HEK293 (cell line): ENCODE measurements around the gene CPA5.

Experiments
- CTCF ChIA-PET: fragments of 350-600 bp; formaldehyde crosslinking; extraction: SDS; loops from one replicate; lab custom pipeline; 2021; ENCODE audit warnings: antibody characterized with exemption; lab: Yijun Ruan, JAX
- POLR2A ChIA-PET: fragments of 300-600 bp; formaldehyde crosslinking; extraction: SDS; loops from one replicate; lab custom pipeline; 2020; ENCODE audit warnings: antibody characterized with exemption, inconsistent platforms; lab: Yijun Ruan, JAX
- H3K27ac ChIP-seq: fragments of 200-500 bp; sonication (Bioruptor generic); 2 replicates; pipeline ENCODE4 v1.5.1; 2014; ENCODE audit warnings: low read depth, low read length, control low read depth, inconsistent platforms; ENCODE audit errors: extremely low read depth
- H3K36me3 ChIP-seq, 2 experiments: fragments of 200-500 bp in 1 of 2; sonication (Bioruptor generic) in 1 of 2; 1 replicate in 1 of 2; 2 replicates in 1 of 2; pipeline ENCODE4 v1.5.1; 2014 to 2017; ENCODE audit warnings: inconsistent platforms in 2 of 2, low read length in 2 of 2; ENCODE audit not compliant: control insufficient read depth in 2 of 2, insufficient read depth in 1 of 2
- H3K4me1 ChIP-seq: fragments of 200-500 bp; sonication (Bioruptor generic); 2 replicates; pipeline ENCODE4 v1.5.1; 2014; ENCODE audit warnings: mild to moderate bottlenecking, low read length, inconsistent platforms; ENCODE audit not compliant: control insufficient read depth, insufficient read depth
- H3K4me3 ChIP-seq: 2 replicates; pipeline ENCODE4 v1.5.1; 2011; ENCODE audit warnings: low read depth, mild to moderate bottlenecking, control low read depth, low read length, moderate library complexity
- H3K9me3 ChIP-seq: fragments of 200-500 bp; sonication (Bioruptor generic); 2 replicates; pipeline ENCODE4 v1.5.1; 2014; ENCODE audit warnings: low read depth, low read length, inconsistent platforms; ENCODE audit not compliant: control insufficient read depth, insufficient read depth
- ZBTB21 ChIP-seq: fragments of 450-650 bp; formaldehyde crosslinking; IDR thresholded peaks from 2 replicates; pipeline ENCODE4 v1.5.1; 2017; ENCODE audit warnings: missing biosample characterization, missing genetic modification characterization
- ZBTB8A ChIP-seq: fragments of 450-650 bp; formaldehyde crosslinking; IDR thresholded peaks from 2 replicates; pipeline ENCODE4 v1.5.1; 2016; ENCODE audit warnings: missing biosample characterization, missing genetic modification characterization
- ZNF133 ChIP-seq: fragments of 450-650 bp; formaldehyde crosslinking; IDR thresholded peaks from 2 replicates; pipeline ENCODE4 v1.5.1; 2016; ENCODE audit warnings: missing biosample characterization, missing genetic modification characterization
- ZNF140 ChIP-seq: fragments of 450-650 bp; formaldehyde crosslinking; IDR thresholded peaks from 2 replicates; pipeline ENCODE4 v1.5.1; 2016; ENCODE audit warnings: missing biosample characterization, missing genetic modification characterization
- ZNF169 ChIP-seq: fragments of 450-650 bp; formaldehyde crosslinking; IDR thresholded peaks from 2 replicates; pipeline ENCODE4 v1.5.1; 2016; ENCODE audit warnings: missing biosample characterization, missing genetic modification characterization
- ZNF248 ChIP-seq: fragments of 450-650 bp; formaldehyde crosslinking; IDR thresholded peaks from 2 replicates; pipeline ENCODE4 v1.5.1; 2017; ENCODE audit warnings: missing biosample characterization, missing genetic modification characterization
- ZNF266 ChIP-seq: fragments of 450-650 bp; formaldehyde crosslinking; IDR thresholded peaks from 2 replicates; pipeline ENCODE4 v1.5.1; 2016; ENCODE audit warnings: missing biosample characterization, missing genetic modification characterization, low read depth
- ZNF311 ChIP-seq: fragments of 450-650 bp; formaldehyde crosslinking; IDR thresholded peaks from 2 replicates; pipeline ENCODE4 v1.5.1; 2017; ENCODE audit warnings: missing biosample characterization, missing genetic modification characterization, borderline replicate concordance
- ZNF324 ChIP-seq: fragments of 450-650 bp; formaldehyde crosslinking; IDR thresholded peaks from 2 replicates; pipeline ENCODE4 v1.5.1; 2016; ENCODE audit warnings: missing biosample characterization, missing genetic modification characterization
- ZNF354C ChIP-seq: fragments of 450-650 bp; formaldehyde crosslinking; IDR thresholded peaks from 2 replicates; pipeline ENCODE4 v1.5.1; 2016; ENCODE audit warnings: missing biosample characterization, missing genetic modification characterization, low read depth, borderline replicate concordance
- ZNF426 ChIP-seq: fragments of 450-650 bp; formaldehyde crosslinking; IDR thresholded peaks from 2 replicates; pipeline ENCODE4 v1.5.1; 2017; ENCODE audit warnings: missing biosample characterization, missing genetic modification characterization, mild to moderate bottlenecking, inconsistent platforms, moderate library complexity
- ZNF548 ChIP-seq: fragments of 450-650 bp; formaldehyde crosslinking; IDR thresholded peaks from 2 replicates; pipeline ENCODE4 v1.5.1; 2016; ENCODE audit warnings: missing biosample characterization, missing genetic modification characterization
- ZNF560 ChIP-seq: fragments of 450-650 bp; formaldehyde crosslinking; IDR thresholded peaks from 2 replicates; pipeline ENCODE4 v1.5.1; 2017; ENCODE audit warnings: missing biosample characterization, missing genetic modification characterization, borderline replicate concordance
- ZNF571 ChIP-seq: fragments of 450-650 bp; formaldehyde crosslinking; IDR thresholded peaks from 2 replicates; pipeline ENCODE4 v1.5.0; 2017; ENCODE audit warnings: missing biosample characterization, missing genetic modification characterization
- ZNF623 ChIP-seq: fragments of 450-650 bp; formaldehyde crosslinking; IDR thresholded peaks from 2 replicates; pipeline ENCODE4 v1.5.1; 2016; ENCODE audit warnings: missing biosample characterization, missing genetic modification characterization
- ZSCAN23 ChIP-seq: fragments of 450-650 bp; formaldehyde crosslinking; IDR thresholded peaks from 2 replicates; pipeline ENCODE4 v1.5.1; 2016; ENCODE audit warnings: missing biosample characterization, missing genetic modification characterization
- TF ChIP-seq, protein P1 (sequence below): fragments of 450-650 bp; formaldehyde crosslinking; IDR thresholded peaks from 2 replicates; pipeline ENCODE4 v1.5.1; 2017; ENCODE audit warnings: missing biosample characterization, missing genetic modification characterization
- TF ChIP-seq, protein P2 (sequence below): fragments of 450-650 bp; formaldehyde crosslinking; IDR thresholded peaks from 2 replicates; pipeline ENCODE4 v1.5.1; 2016; ENCODE audit warnings: missing biosample characterization, missing genetic modification characterization
- TF ChIP-seq, protein P3 (sequence below): fragments of 450-650 bp; IDR thresholded peaks from 2 replicates; pipeline ENCODE4 v1.5.1; 2018; ENCODE audit warnings: missing biosample characterization, mild to moderate bottlenecking, missing genetic modification characterization
- TF ChIP-seq, protein P4 (sequence below): fragments of 450-650 bp; formaldehyde crosslinking; IDR thresholded peaks from 2 replicates; pipeline ENCODE4 v1.5.1; 2016; ENCODE audit warnings: missing biosample characterization, missing genetic modification characterization
- TF ChIP-seq, protein P5 (sequence below): fragments of 450-650 bp; formaldehyde crosslinking; IDR thresholded peaks from 2 replicates; pipeline ENCODE4 v1.5.0; 2017; ENCODE audit warnings: missing biosample characterization, missing genetic modification characterization, borderline replicate concordance

The CPA5 gene

DNA sequence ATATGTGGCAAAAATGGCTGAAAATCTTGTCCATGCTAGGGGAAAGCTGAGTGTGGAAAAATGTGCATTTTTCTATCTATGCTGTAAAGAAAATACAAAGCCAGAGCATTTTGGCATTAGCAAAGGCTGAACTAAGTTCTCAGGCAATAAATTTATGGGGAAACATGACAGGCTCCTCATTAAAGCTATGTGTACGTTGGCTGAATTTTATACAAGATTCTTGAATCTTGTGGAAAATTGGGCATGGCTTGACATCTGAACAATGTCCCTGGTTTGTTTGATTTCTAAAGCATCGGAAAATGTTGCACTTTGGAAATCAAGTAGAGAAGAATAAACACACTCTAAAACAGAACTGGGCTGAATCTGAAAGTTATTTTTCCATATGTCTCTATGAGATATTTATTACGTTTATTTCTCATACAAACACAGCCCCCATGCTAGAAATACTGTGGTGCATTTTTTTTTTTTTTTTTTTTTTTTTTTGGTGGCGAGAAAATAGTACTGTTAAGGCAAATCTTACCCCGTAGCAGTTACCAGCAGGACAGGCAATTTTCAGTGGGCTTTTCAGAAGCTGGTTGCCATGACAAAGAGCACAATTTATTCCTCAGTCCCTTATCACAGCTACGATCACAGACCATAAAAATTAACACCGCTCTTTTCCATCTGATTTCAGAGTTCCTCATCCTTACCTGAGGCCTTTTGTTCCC, 52.6 kb downstream of the CPA5 start (continued):
- TF ChIP-seq ZNF571 (tag by site-specific recombination), result no peak
- no peak for TF ChIP-seq ZNF248 (tag by site-specific recombination)
- TF ChIP-seq, protein P1, sequence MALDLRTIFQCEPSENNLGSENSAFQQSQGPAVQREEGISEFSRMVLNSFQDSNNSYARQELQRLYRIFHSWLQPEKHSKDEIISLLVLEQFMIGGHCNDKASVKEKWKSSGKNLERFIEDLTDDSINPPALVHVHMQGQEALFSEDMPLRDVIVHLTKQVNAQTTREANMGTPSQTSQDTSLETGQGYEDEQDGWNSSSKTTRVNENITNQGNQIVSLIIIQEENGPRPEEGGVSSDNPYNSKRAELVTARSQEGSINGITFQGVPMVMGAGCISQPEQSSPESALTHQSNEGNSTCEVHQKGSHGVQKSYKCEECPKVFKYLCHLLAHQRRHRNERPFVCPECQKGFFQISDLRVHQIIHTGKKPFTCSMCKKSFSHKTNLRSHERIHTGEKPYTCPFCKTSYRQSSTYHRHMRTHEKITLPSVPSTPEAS, result no peak
- no peak for TF ChIP-seq ZNF266
- no peak for TF ChIP-seq ZNF548 (tag by site-specific recombination)
- no peak for TF ChIP-seq ZBTB21
- no peak for TF ChIP-seq ZNF324
- TF ChIP-seq, all 188 proteins: peak for 0

DNA sequence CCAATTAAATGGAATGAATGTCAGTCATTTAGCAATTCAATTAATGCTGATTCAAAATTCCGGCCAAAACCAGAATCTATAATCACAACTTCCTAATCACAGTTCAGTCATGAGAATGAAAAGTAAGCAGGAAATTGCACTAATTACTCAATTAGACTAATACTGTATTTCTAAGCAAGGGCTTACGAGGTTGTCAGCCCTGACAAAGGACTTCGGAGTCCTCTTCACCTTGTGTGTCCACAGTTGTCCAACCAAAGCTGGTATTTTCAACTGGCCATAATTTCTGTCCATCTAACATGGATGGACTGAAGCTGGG, 53.1 kb downstream of the CPA5 start:
- CTCF ChIA-PET, result no interaction called here
- H3K4me3 ChIP-seq, result no peak overlapping the region
- H3K9me3 ChIP-seq, result no peaks in the 10 kb centered on the region
- peaks cover 0 to 10% of the 10 kb centered on the region in 2 experiments; a peak in 1 of 3 replicates for H3K36me3 ChIP-seq
- no peak for TF ChIP-seq ZNF354C (tag by site-specific recombination)
- no peak for TF ChIP-seq ZNF133 (tag by site-specific recombination)
- no peak for TF ChIP-seq ZNF169 (tag by site-specific recombination)
- TF ChIP-seq, all 188 proteins: peak for 0
- POLR2A ChIA-PET, result no interaction called here
- H3K4me1 ChIP-seq, result no peaks in the 10 kb centered on the region; the same call in 1 of the 2 replicates
- H3K27ac ChIP-seq, result no peak overlapping the region

DNA sequence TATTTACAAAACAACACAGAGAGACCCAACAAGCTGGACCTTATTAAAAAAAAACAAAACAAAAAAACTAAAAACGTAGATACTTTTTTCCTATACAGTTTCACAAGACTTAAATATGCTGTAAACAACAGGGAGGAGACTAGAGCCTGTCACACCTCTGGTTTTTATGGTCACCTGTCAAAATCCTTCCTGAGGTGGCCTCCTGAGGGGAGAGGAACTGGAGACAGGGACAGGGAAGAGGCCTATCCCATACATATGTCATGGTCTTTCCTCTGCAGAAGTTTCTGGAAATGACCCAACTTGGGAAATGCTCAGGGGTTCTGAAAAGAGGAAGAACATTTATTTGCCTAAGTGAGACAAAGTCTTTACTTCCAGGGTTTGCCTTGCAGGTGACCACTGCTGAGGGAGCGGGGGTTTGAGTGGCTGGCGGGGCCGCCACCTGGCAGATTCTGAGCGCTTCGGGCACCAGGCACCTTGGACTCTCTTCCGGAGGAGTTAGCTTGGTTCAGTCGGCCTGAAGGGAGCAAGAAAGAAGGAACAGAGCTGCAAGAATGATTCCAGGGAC, 54.0 kb downstream of the CPA5 start:
- Histone ChIP-seq H3K9me3 (no peaks in the 10 kb centered on the region), H3K4me1 (no peaks in the 10 kb centered on the region), H3K36me3 (peaks cover 0 to 15% of the 10 kb centered on the region in 2 experiments; a peak in 1 of 3 replicates), H3K27ac (no peak overlapping the region), H3K4me3 (no peak overlapping the region)
- ChIA-PET CTCF (no interaction called here), POLR2A (no interaction called here)
- TF ChIP-seq ZNF140 (no peak), ZSCAN23 (tag by site-specific recombination) (no peak), ZNF623 (tag by site-specific recombination) (no peak), ZNF560 (tag by site-specific recombination) (no peak), ZBTB8A (no peak), ZNF426 (no peak), ZNF311 (tag by site-specific recombination) (no peak)
- TF ChIP-seq, protein P2, sequence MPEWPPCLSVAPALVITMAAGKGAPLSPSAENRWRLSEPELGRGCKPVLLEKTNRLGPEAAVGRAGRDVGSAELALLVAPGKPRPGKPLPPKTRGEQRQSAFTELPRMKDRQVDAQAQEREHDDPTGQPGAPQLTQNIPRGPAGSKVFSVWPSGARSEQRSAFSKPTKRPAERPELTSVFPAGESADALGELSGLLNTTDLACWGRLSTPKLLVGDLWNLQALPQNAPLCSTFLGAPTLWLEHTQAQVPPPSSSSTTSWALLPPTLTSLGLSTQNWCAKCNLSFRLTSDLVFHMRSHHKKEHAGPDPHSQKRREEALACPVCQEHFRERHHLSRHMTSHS (tag by site-specific recombination), result no peak
- TF ChIP-seq, protein P3, sequence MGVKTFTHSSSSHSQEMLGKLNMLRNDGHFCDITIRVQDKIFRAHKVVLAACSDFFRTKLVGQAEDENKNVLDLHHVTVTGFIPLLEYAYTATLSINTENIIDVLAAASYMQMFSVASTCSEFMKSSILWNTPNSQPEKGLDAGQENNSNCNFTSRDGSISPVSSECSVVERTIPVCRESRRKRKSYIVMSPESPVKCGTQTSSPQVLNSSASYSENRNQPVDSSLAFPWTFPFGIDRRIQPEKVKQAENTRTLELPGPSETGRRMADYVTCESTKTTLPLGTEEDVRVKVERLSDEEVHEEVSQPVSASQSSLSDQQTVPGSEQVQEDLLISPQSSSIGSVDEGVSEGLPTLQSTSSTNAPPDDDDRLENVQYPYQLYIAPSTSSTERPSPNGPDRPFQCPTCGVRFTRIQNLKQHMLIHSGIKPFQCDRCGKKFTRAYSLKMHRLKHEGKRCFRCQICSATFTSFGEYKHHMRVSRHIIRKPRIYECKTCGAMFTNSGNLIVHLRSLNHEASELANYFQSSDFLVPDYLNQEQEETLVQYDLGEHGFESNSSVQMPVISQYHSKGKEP, result no peak
- TF ChIP-seq, protein P4, sequence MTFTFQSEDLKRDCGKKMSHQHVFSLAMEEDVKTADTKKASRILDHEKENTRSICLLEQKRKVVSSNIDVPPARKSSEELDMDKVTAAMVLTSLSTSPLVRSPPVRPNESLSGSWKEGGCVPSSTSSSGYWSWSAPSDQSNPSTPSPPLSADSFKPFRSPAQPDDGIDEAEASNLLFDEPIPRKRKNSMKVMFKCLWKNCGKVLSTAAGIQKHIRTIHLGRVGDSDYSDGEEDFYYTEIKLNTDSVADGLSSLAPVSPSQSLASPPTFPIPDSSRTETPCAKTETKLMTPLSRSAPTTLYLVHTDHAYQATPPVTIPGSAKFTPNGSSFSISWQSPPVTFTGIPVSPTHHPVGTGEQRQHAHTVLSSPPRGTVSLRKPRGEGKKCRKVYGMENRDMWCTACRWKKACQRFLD (tag by site-specific recombination), result no peak
- TF ChIP-seq, protein P5, sequence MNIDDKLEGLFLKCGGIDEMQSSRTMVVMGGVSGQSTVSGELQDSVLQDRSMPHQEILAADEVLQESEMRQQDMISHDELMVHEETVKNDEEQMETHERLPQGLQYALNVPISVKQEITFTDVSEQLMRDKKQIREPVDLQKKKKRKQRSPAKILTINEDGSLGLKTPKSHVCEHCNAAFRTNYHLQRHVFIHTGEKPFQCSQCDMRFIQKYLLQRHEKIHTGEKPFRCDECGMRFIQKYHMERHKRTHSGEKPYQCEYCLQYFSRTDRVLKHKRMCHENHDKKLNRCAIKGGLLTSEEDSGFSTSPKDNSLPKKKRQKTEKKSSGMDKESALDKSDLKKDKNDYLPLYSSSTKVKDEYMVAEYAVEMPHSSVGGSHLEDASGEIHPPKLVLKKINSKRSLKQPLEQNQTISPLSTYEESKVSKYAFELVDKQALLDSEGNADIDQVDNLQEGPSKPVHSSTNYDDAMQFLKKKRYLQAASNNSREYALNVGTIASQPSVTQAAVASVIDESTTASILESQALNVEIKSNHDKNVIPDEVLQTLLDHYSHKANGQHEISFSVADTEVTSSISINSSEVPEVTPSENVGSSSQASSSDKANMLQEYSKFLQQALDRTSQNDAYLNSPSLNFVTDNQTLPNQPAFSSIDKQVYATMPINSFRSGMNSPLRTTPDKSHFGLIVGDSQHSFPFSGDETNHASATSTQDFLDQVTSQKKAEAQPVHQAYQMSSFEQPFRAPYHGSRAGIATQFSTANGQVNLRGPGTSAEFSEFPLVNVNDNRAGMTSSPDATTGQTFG (tag by site-specific recombination), result no peak
- TF ChIP-seq, protein P1, result no peak
